H1 (cell line): ENCODE data around the gene NDUFB8. TPM values are rescaled to one million over a fixed set of nuclear protein-coding genes. Genes with fewer than 3 reads are reported as not detected.

Source experiments
- CTCF ChIA-PET: fragments of 300-600 bp; sonication (Branson Sonifier 250); formaldehyde crosslinking; loops from one replicate; lab custom pipeline; 2021; ENCODE audit not compliant: partially characterized antibody; lab: Charles Lee
- POLR2A ChIA-PET: fragments of 300-600 bp; sonication (Branson Sonifier 250); formaldehyde crosslinking; loops from one replicate; lab custom pipeline; 2021; ENCODE audit warnings: inconsistent platforms; ENCODE audit not compliant: partially characterized antibody; lab: Charles Lee
- DNase-seq, 2 experiments: peaks; one replicate each; pipeline versions ENCODE4 v3.0.0 to v3.0.0-alpha.2; 2010 to 2022; ENCODE audit warnings: low spot score in 2 of 2, low read depth in 1 of 2, mixed read lengths in 1 of 2
- FAIRE-seq: peaks from 2 replicates; lab custom pipeline; 2011; peaks lifted over from hg19 to GRCh38; lab: Jason Lieb, UNC
- H2AFZ ChIP-seq: 2 replicates; pipeline ENCODE4 v1.8.1; 2012; ENCODE audit warnings: low read length, inconsistent platforms
- H2AK5ac ChIP-seq: 2 replicates; pipeline ENCODE4 v1.6.1; 2013; ENCODE audit warnings: low read depth, low read length
- H2BK120ac ChIP-seq: replicated peaks from 2 replicates; pipeline ENCODE3; 2013; ENCODE audit warnings: low read depth, low read length, inconsistent platforms
- H2BK12ac ChIP-seq: 2 replicates; pipeline ENCODE4 v1.6.1; 2013; ENCODE audit warnings: low read depth, low read length
- H2BK15ac ChIP-seq: 2 replicates; pipeline ENCODE4 v1.6.1; 2013; ENCODE audit warnings: low read length
- H2BK20ac ChIP-seq: 2 replicates; pipeline ENCODE4 v1.6.1; 2013; ENCODE audit warnings: low read length
- H2BK5ac ChIP-seq: 2 replicates; pipeline ENCODE4 v1.6.1; 2013; ENCODE audit warnings: low read depth, low read length
- H3K14ac ChIP-seq: 2 replicates; pipeline ENCODE4 v1.6.1; 2013; ENCODE audit warnings: inconsistent platforms; ENCODE audit not compliant: insufficient read length
- H3K18ac ChIP-seq: 2 replicates; pipeline ENCODE4 v1.6.1; 2013; ENCODE audit warnings: low read length; ENCODE audit errors: extremely low read depth
- H3K23ac ChIP-seq: 2 replicates; pipeline ENCODE4 v1.6.1; 2013; ENCODE audit warnings: inconsistent platforms; ENCODE audit not compliant: insufficient read length
- H3K23me2 ChIP-seq: 2 replicates; pipeline ENCODE4 v1.6.1; 2013; ENCODE audit warnings: low read depth, low read length
- H3K27ac ChIP-seq: 2 replicates; pipeline ENCODE4 v1.6.1; 2011; ENCODE audit warnings: low read depth, low read length, inconsistent platforms
- H3K27me3 ChIP-seq, 4 experiments: replicated peaks in 1 of 4; 1 replicate in 1 of 4; 2 replicates in 3 of 4; pipeline versions ENCODE4 v1.6.1 to v1.8.1; 2011 to 2013; ENCODE audit warnings: low read length in 3 of 4, mild to moderate bottlenecking in 3 of 4, inconsistent platforms in 2 of 4, mixed read lengths in 2 of 4, moderate library complexity in 1 of 4; ENCODE audit not compliant: control insufficient read depth in 3 of 4, insufficient read depth in 3 of 4; ENCODE audit errors: extremely low read depth in 1 of 4
- H3K36me3 ChIP-seq, 4 experiments: 2 replicates each; pipeline versions ENCODE4 v1.6.1 to v1.8.1; 2011 to 2013; ENCODE audit warnings: mild to moderate bottlenecking in 4 of 4, low read length in 3 of 4, moderate library complexity in 2 of 4, control low read depth in 1 of 4, inconsistent platforms in 1 of 4; ENCODE audit not compliant: insufficient read depth in 4 of 4, control insufficient read depth in 2 of 4
- H3K4ac ChIP-seq: replicated peaks from 2 replicates; pipeline ENCODE3; 2013; ENCODE audit warnings: low read length, low read depth, mixed read lengths, inconsistent platforms; ENCODE audit not compliant: insufficient read length
- H3K4me1 ChIP-seq, 4 experiments: replicated peaks in 1 of 4; 1 replicate in 1 of 4; 2 replicates in 3 of 4; pipeline versions ENCODE4 v1.6.1 to v1.8.1; 2011 to 2013; ENCODE audit warnings: low read length in 3 of 4, inconsistent platforms in 2 of 4, mixed read lengths in 1 of 4; ENCODE audit not compliant: insufficient read depth in 4 of 4, control insufficient read depth in 3 of 4
- H3K4me2 ChIP-seq, 2 experiments: 2 replicates each; pipeline versions ENCODE4 v1.6.1 to v1.8.1; 2011 to 2013; ENCODE audit warnings: low read depth in 2 of 2, low read length in 2 of 2, control low read depth in 1 of 2, inconsistent platforms in 1 of 2, mild to moderate bottlenecking in 1 of 2; ENCODE audit not compliant: insufficient read depth in 1 of 2
- H3K4me3 ChIP-seq, 4 experiments: fragments of 200-600, 300-600 bp in 1 of 4; sonication (generic), shearing (Covaris generic), sonication (Bioruptor Twin) in 1 of 4; 2 replicates each; pipeline versions ENCODE4 v1.5.1 to v1.8.1; 2011 to 2016; ENCODE audit warnings: low read length in 4 of 4, low read depth in 3 of 4, control low read depth in 2 of 4, inconsistent platforms in 2 of 4, mild to moderate bottlenecking in 2 of 4, mixed read lengths in 1 of 4, moderate library complexity in 1 of 4; ENCODE audit not compliant: insufficient read depth in 2 of 4; ENCODE audit errors: extremely low read depth in 1 of 4
- H3K56ac ChIP-seq: replicated peaks from 2 replicates; pipeline ENCODE3; 2013; ENCODE audit warnings: low read depth, mild to moderate bottlenecking, mixed read lengths, low read length, inconsistent platforms; ENCODE audit not compliant: insufficient read length
- H3K79me1 ChIP-seq: 2 replicates; pipeline ENCODE4 v1.6.1; 2013; ENCODE audit warnings: low read depth, low read length, control low read depth
- H3K79me2 ChIP-seq, 2 experiments: 2 replicates each; pipeline versions ENCODE4 v1.6.1 to v1.8.1; 2012 to 2013; ENCODE audit warnings: low read length in 2 of 2, mild to moderate bottlenecking in 2 of 2, inconsistent platforms in 1 of 2; ENCODE audit not compliant: insufficient read depth in 2 of 2, control insufficient read depth in 1 of 2
- H3K9ac ChIP-seq, 4 experiments: replicated peaks in 1 of 4; 1 replicate in 1 of 4; 2 replicates in 3 of 4; pipeline versions ENCODE4 v1.6.1 to v1.8.1; 2011 to 2013; ENCODE audit warnings: low read depth in 3 of 4, low read length in 3 of 4, control low read depth in 2 of 4, mild to moderate bottlenecking in 2 of 4, moderate library complexity in 2 of 4, inconsistent platforms in 1 of 4; ENCODE audit errors: extremely low read depth in 1 of 4
- H3K9me3 ChIP-seq, 2 experiments: 2 replicates each; pipeline versions ENCODE4 v1.6.1 to v1.8.1; 2012 to 2013; ENCODE audit warnings: mild to moderate bottlenecking in 2 of 2, moderate library complexity in 2 of 2, control low read depth in 1 of 2, inconsistent platforms in 1 of 2, low read depth in 1 of 2, low read length in 1 of 2, mixed read lengths in 1 of 2; ENCODE audit not compliant: insufficient read depth in 2 of 2
- H4K20me1 ChIP-seq, 2 experiments: replicated peaks in 1 of 2; 2 replicates each; pipeline versions ENCODE3 to v1.8.1; 2011 to 2013; ENCODE audit warnings: inconsistent platforms in 2 of 2, low read length in 2 of 2, mild to moderate bottlenecking in 1 of 2; ENCODE audit not compliant: insufficient read depth in 2 of 2, control insufficient read depth in 1 of 2
- H4K5ac ChIP-seq: 2 replicates; pipeline ENCODE4 v1.6.1; 2013; ENCODE audit warnings: low read length, low read depth, mixed read lengths, inconsistent platforms; ENCODE audit not compliant: insufficient read length
- H4K8ac ChIP-seq: 2 replicates; pipeline ENCODE4 v1.8.0; 2013; ENCODE audit warnings: mild to moderate bottlenecking, moderate library complexity, low read length, inconsistent platforms; ENCODE audit not compliant: insufficient read depth; ENCODE audit errors: extremely low read depth
- H4K91ac ChIP-seq: replicated peaks from 2 replicates; pipeline ENCODE3; 2013; ENCODE audit warnings: low read length, mixed read lengths, inconsistent platforms; ENCODE audit not compliant: insufficient read length
- BRCA1 ChIP-seq: IDR thresholded peaks from 2 replicates; pipeline ENCODE4 v1.6.1; 2012; ENCODE audit warnings: low read depth, low read length, improper control_type of control experiment
- CBX5 ChIP-seq: fragments of 300-800, 300-1000 bp; sonication (generic); IDR thresholded peaks from 2 replicates; pipeline ENCODE4 v1.7.1; 2016; ENCODE audit warnings: antibody characterized with exemption, low read length, low read depth
- CEBPB ChIP-seq: IDR thresholded peaks from 2 replicates; pipeline ENCODE4 v1.6.1; 2012; ENCODE audit warnings: low read depth, low read length
- EGR1 ChIP-seq: IDR thresholded peaks from 2 replicates; pipeline ENCODE4 v1.6.1; 2011; ENCODE audit warnings: low read depth, low read length, borderline replicate concordance
- FOSL1 ChIP-seq: IDR thresholded peaks from 2 replicates; pipeline ENCODE4 v1.6.1; 2011; ENCODE audit warnings: mild to moderate bottlenecking, low read depth, low read length, moderate library complexity; ENCODE audit not compliant: insufficient read depth
- HDAC6 ChIP-seq: IDR thresholded peaks from one replicate; pipeline ENCODE4 v1.7.1; 2012; ENCODE audit warnings: low read depth, mild to moderate bottlenecking, inconsistent platforms, low read length, moderate library complexity
- KDM5A ChIP-seq: fragments of 200-600 bp; IDR thresholded peaks from 2 replicates; pipeline ENCODE4 v1.7.1; 2012; ENCODE audit warnings: mild to moderate bottlenecking, low read length, inconsistent platforms, mixed read lengths
- MAFK ChIP-seq: IDR thresholded peaks from 2 replicates; pipeline ENCODE4 v1.6.1; 2012; ENCODE audit warnings: low read depth, mild to moderate bottlenecking, improper control_type of control experiment, low read length
- POLR2A ChIP-seq, 2 experiments: IDR thresholded peaks; 1 replicate in 1 of 2; 2 replicates in 1 of 2; pipeline ENCODE4 v1.6.1; 2011; ENCODE audit warnings: low read depth in 2 of 2, low read length in 2 of 2, mild to moderate bottlenecking in 2 of 2; ENCODE audit errors: control extremely low read depth in 1 of 2
- SP2 ChIP-seq: IDR thresholded peaks from 2 replicates; pipeline ENCODE4 v1.6.1; 2012; ENCODE audit warnings: mild to moderate bottlenecking, low read length, inconsistent platforms
- SP4 ChIP-seq: IDR thresholded peaks from 2 replicates; pipeline ENCODE4 v1.6.1; 2012; ENCODE audit warnings: low read length, inconsistent platforms
- TBP ChIP-seq: IDR thresholded peaks from 2 replicates; pipeline ENCODE4 v1.6.1; 2011; ENCODE audit warnings: low read depth, low read length, improper control_type of control experiment
- YY1 ChIP-seq: IDR thresholded peaks from 2 replicates; pipeline ENCODE4 v1.6.1; 2011; ENCODE audit warnings: low read depth, mild to moderate bottlenecking, low read length
- WGBS, 2 experiments: shearing (Covaris generic) in 1 of 2; methylation state at CpG; one replicate each; pipeline versions ENCODE4 v1.1.6 to v1.1.7; 2013 to 2015; ENCODE audit warnings: low lambda C conversion rate in 2 of 2, mixed read lengths in 2 of 2, inconsistent platforms in 1 of 2, low coverage in 1 of 2, missing lambda C conversion rate in 1 of 2; ENCODE audit not compliant: insufficient replicate concordance in 2 of 2, insufficient coverage in 1 of 2, insufficient read length in 1 of 2; ENCODE audit errors: extremely low coverage in 1 of 2, missing lambda C conversion rate in 1 of 2; 5-methylcytosine and 5-hydroxymethylcytosine counted together
- polyA plus RNA-seq, 7 experiments: library from polyadenylated mRNA; depleted of rRNA in 3 of 7; stranded (reverse) in 5 of 7; unstranded in 2 of 7; fragments of >200 nt in 5 of 7; fragments of 200-250 nt in 2 of 7; gene quantifications; 1 replicate in 5 of 7; 2 replicates in 1 of 7; 4 replicates in 1 of 7; pipeline versions ENCODE4 v1.2.1 to v1.2.3, GENCODE V29; 2011 to 2013; ENCODE audit warnings: missing spikeins in 2 of 7, mixed read lengths in 2 of 7
- total RNA-seq: library from RNA; stranded (reverse); fragmentation: NEBNext Ultra II Directional; extraction: Animal tissue kit (Norgen Biotek cat#: 25700); gene quantifications from 2 replicates; pipeline ENCODE4 v1.2.1, GENCODE V29; 2021

The NDUFB8 gene
- total and polyA plus RNA-seq, 2 of the 8 experiments (the other 6 are each of a cell fraction or from before 2014, with no cell fraction given), result 175 to 455 TPM

DNA sequence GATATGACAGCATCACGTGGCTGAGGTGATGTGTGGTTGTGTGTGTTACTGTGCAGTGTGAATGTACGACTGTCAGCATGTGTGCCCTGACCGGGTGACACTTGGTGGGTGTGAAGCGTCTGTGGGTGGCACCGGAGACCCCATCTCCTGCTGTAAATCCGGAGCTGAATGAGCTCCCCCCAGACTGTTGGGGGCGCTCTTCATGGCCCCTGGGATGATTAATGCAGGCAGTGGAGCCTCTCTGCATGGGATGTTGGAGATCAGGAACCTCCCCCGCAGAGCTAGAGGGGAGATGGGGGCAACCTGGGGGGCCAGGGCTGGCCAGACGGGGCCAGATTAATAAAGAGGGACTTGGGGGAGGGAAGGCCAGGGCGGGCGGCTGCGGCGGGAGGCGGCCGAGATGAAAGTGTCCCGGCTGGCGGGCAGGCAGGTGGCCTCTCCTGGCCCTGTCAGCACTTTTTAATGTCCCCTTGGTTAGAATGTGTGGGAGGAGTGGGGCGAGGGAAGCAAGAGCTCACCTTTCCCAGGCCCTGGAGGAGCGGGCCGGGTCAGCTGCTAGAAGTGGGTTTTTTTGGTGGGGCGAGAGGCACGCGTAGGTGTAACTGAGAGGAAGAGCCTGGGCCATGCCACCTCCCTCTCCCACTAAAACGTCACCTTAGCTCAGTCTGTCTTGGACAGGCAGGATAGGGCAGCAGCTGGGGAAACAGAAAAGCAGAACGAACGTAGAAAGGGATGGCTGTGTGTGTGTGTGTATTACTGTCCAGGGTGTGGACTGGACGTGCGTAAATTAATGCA is 40.2 kb upstream of the NDUFB8 start:
- Histone ChIP-seq H2AK5ac (peak overlapping the region; percentile 98), H4K20me1 (peaks cover 0 to 3% of the 10 kb centered on the region in 2 experiments), H4K8ac (no peak overlapping the region), H4K5ac (peak overlapping the region; percentile 24), H3K4me3 (peak overlapping the region; percentile 52 to 78 (median 67)), H2BK20ac (peak overlapping the region; percentile 61; the same call in 1 of the 2 replicates), H2BK15ac (0 out of 2 replicates have a peak overlapping the region, but pooled peaks have one; percentile 66), H3K4ac (peak overlapping the region; percentile 8), H3K79me1 (no peaks in the 10 kb centered on the region), H3K18ac (no peak overlapping the region), H2AFZ (peak overlapping the region; percentile 16; the same call in 1 of the 2 replicates), H3K27ac (no peak overlapping the region), H3K79me2 (no peaks in the 10 kb centered on the region), H2BK5ac (peak overlapping the region; percentile 22; the same call in 1 of the 2 replicates), H2BK12ac (peak overlapping the region; percentile 92), H3K9me3 (no peaks in the 10 kb centered on the region), H3K4me2 (peak overlapping the region; percentile 76 to 99), H3K36me3 (no peaks in the 10 kb centered on the region), H3K23ac (no peak overlapping the region), H2BK120ac (no peak overlapping the region), H3K9ac (peak overlapping the region in 1 of 4 experiments; percentile 30; a peak in 1 of 7 replicates), H3K4me1 (peaks cover 0 to 4% (median 2%) of the 10 kb centered on the region in 4 experiments; a peak in 4 of 7 replicates), H3K14ac (no peak overlapping the region), H3K27me3 (peaks cover 0 to 24% (median 10%) of the 10 kb centered on the region in 4 experiments; a peak in 6 of 7 replicates), H4K91ac (peak overlapping the region; percentile 79), H3K56ac (no peak overlapping the region), H3K23me2 (peaks cover 8% of the 10 kb centered on the region; the same call in 1 of the 2 replicates)
- POLR2A ChIA-PET, result interaction anchor here (0.8 to 2.4 kb wide), 5 partner anchors 9 to 173 kb away, joined by 3 to 15 read pairs (median 4); no protein-coding TSS in a partner anchor
- no peak for FAIRE-seq
- CTCF ChIA-PET, result interaction anchor here (0.5 to 9.8 kb wide), 71 partner anchors 8 to 1825 kb away, joined by 3 to 88 read pairs (median 4); partner anchors contain the start of gene HIF1AN
- peak in 1 of 2 experiments; percentile 71 for DNase-seq
- WGBS, 2 experiments, result 25% methylated on average over 28 of the region's 28 CpGs; no CpG with 5 or more reads in 1 of the 2 experiments
- TF ChIP-seq SP2, result peak; percentile 18; the same call in 1 of the 2 replicates
- TF ChIP-seq POLR2A (IDR thresholded peaks at IDR 0.05; ENCODE audit: control extremely low read depth in 1 of 2, low read depth in 2 of 2, low read length in 2 of 2), result no peak
- TF ChIP-seq BRCA1, result no peak
- TF ChIP-seq CBX5, result no peak
- no peak for TF ChIP-seq KDM5A
- no peak for TF ChIP-seq TBP
- TF ChIP-seq EGR1, result no peak; the same call in 1 of the 2 replicates
- TF ChIP-seq MAFK, result peak; percentile 47; the same call in 1 of the 2 replicates
- no peak for TF ChIP-seq HDAC6
- no peak for TF ChIP-seq FOSL1
- TF ChIP-seq CEBPB, result no peak
- TF ChIP-seq YY1, result 0 out of 2 replicates have a peak, but pooled peaks have one; percentile 57
- no peak for TF ChIP-seq SP4
